Testis (tissue), 3 donors: ENCODE measurements around the gene PPP2R3C. TPM values are rescaled to one million over a fixed set of nuclear protein-coding genes. Genes with fewer than 3 reads are reported as not detected.
"Not testable (repeated sequence)": the region's sequence is repeated elsewhere in the genome, so short reads cannot be mapped to it uniquely, and the experiment has no call there.

ENCODE experiments used
- DNase-seq: peaks from one replicate; pipeline ENCODE4 v3.0.0-alpha.2; 2019
- H3K27ac ChIP-seq, 2 donors: fragments of 200-600 bp; sonication (generic); one replicate each; pipeline ENCODE4 v1.5.1; 2019
- H3K27me3 ChIP-seq: fragments of 200-600 bp; sonication (generic); one replicate; pipeline ENCODE4 v1.5.1; 2019
- H3K36me3 ChIP-seq: fragments of 200-600 bp; sonication (generic); one replicate; pipeline ENCODE4 v1.5.1; 2017; ENCODE audit warnings: low read depth; ENCODE audit errors: missing control alignments
- H3K4me1 ChIP-seq: fragments of 200-600 bp; sonication (generic); one replicate; pipeline ENCODE4 v1.5.1; 2019
- H3K4me3 ChIP-seq, 2 donors: fragments of 200-600 bp; sonication (generic); one replicate each; pipeline ENCODE4 v1.5.1; 2017 to 2019
- H3K9me3 ChIP-seq: fragments of 200-600 bp; sonication (generic); one replicate; pipeline ENCODE4 v1.5.1; 2017
- CTCF ChIP-seq, 3 experiments: fragments of 450-650 bp in 2 of 3; fragments of 200-600 bp in 1 of 3; sonication (generic) in 1 of 3; IDR thresholded peaks; one replicate each; pipeline ENCODE4 v1.5.1; 2016 to 2019; ENCODE audit warnings: antibody characterized with exemption in 3 of 3, mild to moderate bottlenecking in 2 of 3, moderate library complexity in 1 of 3
- POLR2A ChIP-seq: fragments of 450-650 bp; IDR thresholded peaks from one replicate; pipeline ENCODE4 v1.6.1; 2017; ENCODE audit warnings: antibody characterized with exemption, mild to moderate bottlenecking, moderate library complexity
- WGBS, 2 donors: methylation state at CpG; one replicate each; pipeline ENCODE4 v1.1.5; 2018; 5-methylcytosine and 5-hydroxymethylcytosine counted together
- intact Hi-C: fragments of 100-400 bp; cut with DNase I; formaldehyde crosslinking; loops from one replicate; pipeline ENCODE4 v1.15.1; 2023; ENCODE audit warnings: low total_unique reads
- polyA plus RNA-seq: library from polyadenylated mRNA; stranded (reverse); fragments of 350-450 nt; fragmentation: Illumina TruSeq; extraction: RNeasy Lipid Tissue Mini Kit (QIAGEN cat#74804); gene quantifications from one replicate; pipeline ENCODE4 v1.2.3, GENCODE V29; 2014; ENCODE audit warnings: low read depth, low replicate concordance; ENCODE audit not compliant: insufficient read depth
- total RNA-seq, 2 donors: library from RNA; depleted of rRNA; stranded (reverse); fragments of >200 nt; gene quantifications; one replicate each; pipeline ENCODE4 v1.2.3, GENCODE V29; 2016

Gene PPP2R3C
- total and polyA plus RNA-seq, 3 donors from 2014 or later: 30.6 to 92.3 (median 37.5) TPM

GRCh38 chr14:35113308-35113950, 8.4 kb downstream of the PPP2R3C start:
- 86 to 91% methylated on average over 4 of the region's 4 CpGs for WGBS, 2 donors
- intact Hi-C loops: loop anchor here (10.0 kb wide), 1 partner anchor 49 kb away; no protein-coding TSS in a partner anchor

GRCh38 chr14:35112641-35113040, 9.1 kb downstream of the PPP2R3C start:
- no peak for TF ChIP-seq CTCF (IDR thresholded peaks at IDR 0.05)
- TF ChIP-seq POLR2A: no peak
- WGBS, 2 donors: 61 to 69% methylated on average over 2 of the region's 2 CpGs
- no peak overlapping the region for H3K4me3 ChIP-seq
- DNase-seq: no peak
- intact Hi-C loops: loop anchor here (10.0 kb wide), 1 partner anchor 48 kb away; no protein-coding TSS in a partner anchor
- H3K27ac ChIP-seq: no peak overlapping the region
- no peaks in the 10 kb centered on the region for H3K36me3 ChIP-seq
- H3K4me1 ChIP-seq: no peaks in the 10 kb centered on the region
- no peaks in the 10 kb centered on the region for H3K27me3 ChIP-seq
- no peaks in the 10 kb centered on the region for H3K9me3 ChIP-seq

More at GRCh38 chr14:35113308-35113950, 8.4 kb downstream of the PPP2R3C start:
- no peak for TF ChIP-seq POLR2A
- no peak for TF ChIP-seq CTCF (IDR thresholded peaks at IDR 0.05)
- H3K4me1 ChIP-seq: no peaks in the 10 kb centered on the region
- DNase-seq: no peak
- no peaks in the 10 kb centered on the region for H3K36me3 ChIP-seq
- H3K27me3 ChIP-seq: no peaks in the 10 kb centered on the region
- H3K4me3 ChIP-seq: no peak overlapping the region
- H3K9me3 ChIP-seq: no peaks in the 10 kb centered on the region
- no peak overlapping the region for H3K27ac ChIP-seq

- Histone ChIP-seq H3K4me1 (no peaks in the 10 kb centered on the region), H3K36me3 (no peaks in the 10 kb centered on the region), H3K9me3 (no peaks in the 10 kb centered on the region), H3K4me3 (no peak overlapping the region), H3K27ac (no peak overlapping the region), H3K27me3 (no peaks in the 10 kb centered on the region)
- no peak for TF ChIP-seq CTCF (IDR thresholded peaks at IDR 0.05)
- no peak for TF ChIP-seq POLR2A
- intact Hi-C loops: no loop called here
- DNase-seq: no peak
Observed at GRCh38 chr14:35107866-35108265, 13.9 kb downstream of the PPP2R3C start.

- H3K36me3 ChIP-seq, H3K27ac ChIP-seq, H3K9me3 ChIP-seq, intact Hi-C loops, H3K4me3 ChIP-seq, H3K27me3 ChIP-seq, H3K4me1 ChIP-seq, DNase-seq: not testable (repeated sequence)
- WGBS, 2 donors: 94 to 98% methylated on average over 6 of the region's 6 CpGs
Observed at GRCh38 chr14:35094645-35095044, 27.1 kb downstream of the PPP2R3C start.

- intact Hi-C loops: no loop called here
- no peaks in the 10 kb centered on the region for H3K36me3 ChIP-seq
- H3K9me3 ChIP-seq: no peaks in the 10 kb centered on the region
- no peak overlapping the region for H3K27ac ChIP-seq
- 92 to 96% methylated on average over 2 of the region's 2 CpGs for WGBS, 2 donors
- H3K27me3 ChIP-seq: no peaks in the 10 kb centered on the region
- TF ChIP-seq POLR2A (no peak), CTCF (IDR thresholded peaks at IDR 0.05) (no peak)
- DNase-seq: no peak
- no peak overlapping the region for H3K4me3 ChIP-seq
- H3K4me1 ChIP-seq: no peaks in the 10 kb centered on the region
Observed at GRCh38 chr14:35088514-35088913, 33.3 kb downstream of the PPP2R3C start.
